Measurements from ENCODE around the gene VAV3. TPM values are rescaled to one million over a fixed set of nuclear protein-coding genes. Genes with fewer than 3 reads are reported as not detected.
"Not testable (repeated sequence)": the region's sequence is repeated elsewhere in the genome, so short reads cannot be mapped to it uniquely, and the experiment has no call there.

The VAV3 gene
- total RNA-seq, 1 donor from 2014 or later = 1.9 TPM

DNA sequence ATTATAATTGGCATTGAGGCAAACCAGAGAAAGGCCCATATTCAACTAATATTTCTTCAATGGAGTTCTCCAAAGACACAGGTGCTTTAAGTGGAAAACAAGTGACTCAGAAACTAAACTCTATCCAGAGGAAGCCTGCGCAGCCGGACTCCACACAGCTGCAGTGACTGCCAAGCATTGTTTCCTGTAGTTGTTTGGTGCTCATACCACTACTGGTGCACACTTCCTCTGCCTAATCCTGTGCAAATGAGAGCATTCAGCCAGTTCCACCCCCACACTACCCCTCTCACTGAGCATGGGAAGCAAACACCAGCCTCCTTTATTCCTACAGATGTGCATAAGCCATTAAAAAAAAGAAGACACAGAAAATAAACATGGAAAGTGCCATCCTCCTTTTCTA, 102.9 kb downstream of the VAV3 start:
- DNase-seq (ENCODE audit: low spot score) = no peak
- intact Hi-C loops (cut with DNase I) = no loop called here

DNA sequence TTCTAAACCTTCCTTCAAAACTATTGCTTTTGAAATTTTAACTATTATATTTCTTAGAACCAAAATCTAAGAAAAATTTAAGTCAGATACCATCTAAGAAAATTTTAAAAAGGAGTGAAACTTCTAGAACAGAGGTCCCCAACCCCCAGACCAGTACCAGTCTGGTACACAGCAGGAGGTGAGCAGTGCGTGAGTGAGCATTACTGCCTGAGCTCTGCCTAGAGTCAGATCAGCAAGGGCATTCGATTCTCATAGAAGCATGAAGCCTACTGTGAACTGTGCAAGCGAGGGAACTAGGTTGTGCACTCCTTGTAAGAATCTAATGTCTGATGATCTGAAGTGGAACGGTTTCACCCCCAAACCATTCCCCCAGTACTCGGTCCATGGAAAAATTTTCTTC, 106.7 kb downstream of the VAV3 start:
- intact Hi-C loops (cut with DNase I) = no loop called here
- no peak for DNase-seq (ENCODE audit: low spot score)

DNA sequence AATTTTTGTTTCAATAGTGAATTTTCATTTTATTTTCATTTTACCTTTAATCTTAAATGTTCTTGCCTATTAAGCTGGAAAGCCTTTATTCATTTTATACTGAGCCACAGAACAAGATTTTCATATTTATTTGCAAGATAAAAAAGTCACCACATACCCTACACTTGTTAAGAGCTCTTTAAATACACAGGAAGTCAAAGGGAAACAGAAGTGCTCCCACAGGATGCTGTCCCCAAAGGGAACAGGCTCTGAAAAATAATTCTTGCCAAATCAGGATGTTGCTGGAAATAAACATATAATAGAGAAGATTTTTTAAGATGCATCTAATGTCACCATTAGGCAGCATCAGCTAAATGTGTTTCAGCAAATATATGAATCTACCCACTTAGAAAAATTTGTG, 113.6 kb downstream of the VAV3 start:
- intact Hi-C loops (cut with DNase I) = no loop called here
- no peak for DNase-seq (ENCODE audit: low spot score)

DNA sequence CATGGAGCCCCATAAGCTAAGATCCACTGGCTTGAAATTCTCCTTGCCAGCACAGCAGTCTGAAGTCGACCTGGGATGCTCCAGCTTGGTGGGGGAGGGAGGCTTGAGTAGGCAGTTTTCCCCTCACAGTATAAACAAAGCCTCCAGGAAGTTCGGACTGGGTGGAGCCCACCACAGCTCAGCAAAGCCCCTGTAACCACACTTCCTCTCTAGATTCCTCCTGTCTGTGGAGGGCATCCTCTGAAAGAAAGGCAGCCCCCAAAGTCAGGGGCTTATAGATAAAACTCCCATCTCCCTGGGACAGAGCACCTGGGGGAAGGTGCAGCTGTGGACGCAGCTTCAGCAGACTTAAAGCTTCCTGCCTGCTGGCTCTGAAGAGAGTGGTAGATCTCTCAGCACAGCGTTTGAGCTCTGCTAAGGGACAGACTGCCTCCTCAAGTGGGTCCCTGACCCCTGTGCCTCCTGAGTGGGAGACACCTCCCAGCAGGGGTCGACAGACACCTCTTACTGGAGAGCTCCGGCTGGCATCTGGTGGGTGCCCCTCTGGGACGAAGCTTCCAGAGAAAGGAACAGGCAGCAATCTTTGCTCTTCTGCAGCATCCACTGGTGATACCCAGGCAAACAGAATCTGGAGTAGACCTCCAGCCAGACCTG, 120.3 kb downstream of the VAV3 start:
- intact Hi-C loops (cut with DNase I); DNase-seq (ENCODE audit: low spot score): not testable (repeated sequence)

DNA sequence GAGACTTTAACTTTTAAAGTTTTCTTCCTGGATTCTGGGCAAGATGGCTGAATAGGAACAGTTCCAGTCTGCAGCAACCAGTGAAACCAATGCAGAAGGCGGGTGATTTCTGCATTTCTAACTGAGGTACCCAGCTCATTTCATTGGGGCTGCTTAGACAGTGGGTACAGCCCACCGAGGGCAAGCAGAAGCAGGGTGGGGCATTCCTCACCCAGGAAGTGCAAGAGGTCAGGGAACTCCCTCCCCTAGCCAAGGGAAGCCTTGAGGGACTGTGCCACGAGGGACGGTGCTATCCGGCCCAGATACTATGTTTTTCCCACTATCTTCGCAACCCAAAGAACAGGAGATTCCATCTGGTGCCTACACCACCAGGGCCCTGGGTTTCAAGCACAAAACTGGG, 121.0 kb downstream of the VAV3 start:
- DNase-seq (ENCODE audit: low spot score) = no peak
- intact Hi-C loops (cut with DNase I) = no loop called here

DNA sequence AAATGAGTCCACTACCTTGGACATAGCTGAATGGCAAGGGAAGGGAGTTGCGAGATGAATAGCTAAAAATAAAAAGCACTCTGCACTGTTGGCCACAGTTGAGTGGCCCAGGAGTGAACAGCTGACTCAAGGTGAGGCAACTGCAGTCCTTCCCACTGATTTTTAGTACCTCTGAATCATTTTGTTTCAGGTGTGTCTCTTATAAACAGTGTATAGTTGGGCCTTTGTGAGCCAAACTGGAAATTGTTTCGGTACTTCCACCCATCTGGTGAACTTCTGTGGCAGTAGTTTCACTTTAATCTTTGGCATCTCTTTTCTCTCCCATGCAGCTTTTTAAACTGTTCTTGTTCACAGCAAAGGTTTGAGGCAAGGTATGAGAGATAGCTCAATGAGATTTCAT, 122.7 kb downstream of the VAV3 start:
- intact Hi-C loops (cut with DNase I) = no loop called here
- no peak for DNase-seq (ENCODE audit: low spot score)

DNA sequence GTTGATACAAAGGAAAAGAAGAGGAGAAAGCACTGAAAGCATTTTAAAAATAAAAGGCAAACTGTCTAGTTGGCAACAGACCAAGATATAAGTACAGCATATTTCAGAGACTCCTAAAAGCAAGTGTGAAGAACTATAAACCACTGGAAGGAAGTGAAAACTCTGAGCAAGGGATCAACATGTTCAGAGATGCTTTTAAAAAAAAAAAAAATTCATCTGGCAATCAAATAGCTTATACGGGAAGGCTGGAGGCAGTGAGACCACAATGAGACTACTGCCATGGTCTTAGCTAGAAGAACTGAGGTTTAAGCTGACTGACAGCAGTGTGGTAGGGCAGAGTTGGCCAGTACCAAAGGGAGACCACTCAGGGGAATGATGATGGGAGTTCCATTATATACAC, 124.3 kb downstream of the VAV3 start:
- intact Hi-C loops (cut with DNase I) = no loop called here
- DNase-seq (ENCODE audit: low spot score) = no peak

DNA sequence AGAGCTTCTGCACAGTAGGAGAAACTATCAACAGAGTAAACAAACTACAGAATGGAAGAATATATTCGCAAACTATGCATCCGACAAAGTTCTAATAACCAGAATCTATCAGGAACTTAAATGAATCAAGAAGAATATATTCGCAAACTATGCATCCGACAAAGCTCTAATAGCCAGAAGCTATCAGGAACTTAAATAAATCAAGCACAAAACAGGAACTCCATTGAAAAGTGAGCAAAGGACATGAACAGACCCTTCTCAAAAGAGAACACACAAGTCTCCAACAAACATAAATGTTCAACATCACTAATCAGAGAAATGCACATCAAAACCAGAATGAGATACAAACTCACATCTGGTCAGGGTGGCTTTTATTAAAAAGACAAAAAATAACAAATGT, 126.9 kb downstream of the VAV3 start:
- intact Hi-C loops (cut with DNase I) = no loop called here
- no peak for DNase-seq (ENCODE audit: low spot score)

DNA sequence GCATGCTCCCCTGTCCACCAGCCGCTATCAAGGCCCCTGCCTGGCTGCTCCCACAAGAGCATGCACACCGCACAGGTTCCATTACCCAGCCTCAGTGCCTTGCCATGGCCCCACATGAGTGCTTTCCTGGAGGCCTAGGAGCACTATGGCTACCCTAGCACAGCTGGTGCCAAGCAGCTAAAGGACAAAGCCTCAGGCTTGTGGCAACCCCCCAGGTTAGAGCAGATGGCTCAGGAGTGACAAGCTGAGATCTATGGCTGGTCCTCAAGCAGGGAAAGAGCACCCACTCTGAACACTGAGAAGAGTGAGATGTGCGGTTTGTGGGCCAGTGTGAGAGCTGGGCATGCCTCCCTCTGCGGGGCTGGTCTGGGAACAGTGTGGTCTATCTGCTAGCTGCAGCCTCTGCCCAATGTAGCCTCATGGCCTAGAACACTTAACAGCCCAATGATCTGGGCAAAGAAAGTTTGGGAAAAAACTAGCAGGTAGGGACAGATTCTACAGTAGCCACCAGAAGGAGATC, 129.8 kb downstream of the VAV3 start:
- intact Hi-C loops (cut with DNase I) = no loop called here
- DNase-seq (ENCODE audit: low spot score) = no peak

DNA sequence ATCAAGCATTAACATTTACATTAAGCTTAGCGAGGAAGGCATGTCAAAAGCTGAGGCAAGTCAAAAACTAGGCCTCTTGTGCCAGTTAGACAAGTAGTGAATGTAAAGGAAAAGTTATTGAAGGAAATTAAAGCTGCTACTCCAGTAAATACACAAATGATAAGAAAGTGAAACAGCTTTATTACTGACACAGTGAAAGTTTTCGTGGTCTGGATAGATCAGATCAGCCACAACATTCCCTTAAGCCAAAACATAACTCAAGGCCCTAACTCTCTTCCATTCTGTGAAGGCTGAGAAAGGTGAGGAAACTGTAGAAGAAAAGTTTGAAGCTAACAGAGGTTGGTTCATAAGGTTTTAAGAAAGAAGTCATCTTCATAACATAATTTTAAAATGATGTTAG, 131.9 kb downstream of the VAV3 start:
- intact Hi-C loops (cut with DNase I) = no loop called here
- no peak for DNase-seq (ENCODE audit: low spot score)

DNA sequence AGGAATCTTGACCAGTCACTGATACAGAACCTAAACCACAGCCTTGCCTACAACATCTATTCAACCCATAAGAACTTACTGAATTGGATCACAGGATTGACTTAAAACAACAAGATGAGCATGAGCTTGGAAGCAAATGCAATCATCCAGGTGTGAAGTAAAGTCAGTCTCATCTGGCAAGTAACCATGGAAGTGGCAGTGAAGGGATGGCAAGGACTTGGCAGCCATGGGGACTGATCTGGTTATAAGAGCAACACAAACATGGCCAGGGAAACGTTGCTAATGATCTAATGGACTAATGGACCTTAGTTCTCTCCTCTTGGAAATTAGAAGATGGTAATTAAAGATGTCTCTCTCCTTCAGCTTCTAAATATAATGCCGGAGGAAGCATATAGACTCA, 133.1 kb downstream of the VAV3 start:
- DNase-seq (ENCODE audit: low spot score) = no peak
- intact Hi-C loops (cut with DNase I) = no loop called here

DNA sequence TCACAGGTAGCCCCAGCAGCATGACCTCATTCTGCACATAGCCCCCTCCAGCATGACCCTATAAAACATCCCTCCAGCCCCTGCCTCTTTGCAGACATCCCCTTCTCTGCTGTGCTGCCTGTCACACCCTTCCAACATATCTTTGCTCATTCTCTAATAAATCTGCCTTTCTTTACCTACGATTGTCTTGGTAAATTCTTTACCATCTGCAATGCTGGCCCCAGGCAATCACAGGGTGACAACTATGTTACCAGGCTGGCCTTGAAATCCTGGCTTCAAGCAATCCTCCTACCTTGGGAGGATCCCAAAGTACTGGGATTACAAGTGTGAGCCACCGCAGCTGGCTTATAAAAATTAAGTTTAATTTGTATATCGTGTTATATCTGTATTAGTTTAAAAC, 134.5 kb downstream of the VAV3 start:
- intact Hi-C loops (cut with DNase I) = no loop called here
- DNase-seq (ENCODE audit: low spot score) = no peak

DNA sequence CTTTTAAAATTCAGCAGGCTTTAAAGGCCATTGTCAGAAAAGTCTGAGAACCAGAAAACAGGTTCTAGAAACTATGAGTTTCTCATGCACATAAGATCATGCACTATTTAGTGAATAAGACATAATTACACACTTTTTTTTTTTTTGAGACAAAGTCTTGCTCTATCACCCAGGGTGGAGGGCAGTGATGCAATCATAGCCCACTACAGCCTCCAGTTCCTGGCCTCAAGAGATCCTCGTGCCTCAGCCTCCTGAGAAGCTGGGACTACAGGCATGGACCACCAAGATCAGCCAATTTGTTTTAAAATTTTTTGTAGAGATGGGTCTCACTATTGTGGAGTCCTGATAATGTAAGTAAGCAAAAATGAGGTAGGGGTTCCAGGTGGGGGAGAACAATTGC, 134.9 kb downstream of the VAV3 start:
- DNase-seq (ENCODE audit: low spot score) = no peak
- intact Hi-C loops (cut with DNase I) = no loop called here

DNA sequence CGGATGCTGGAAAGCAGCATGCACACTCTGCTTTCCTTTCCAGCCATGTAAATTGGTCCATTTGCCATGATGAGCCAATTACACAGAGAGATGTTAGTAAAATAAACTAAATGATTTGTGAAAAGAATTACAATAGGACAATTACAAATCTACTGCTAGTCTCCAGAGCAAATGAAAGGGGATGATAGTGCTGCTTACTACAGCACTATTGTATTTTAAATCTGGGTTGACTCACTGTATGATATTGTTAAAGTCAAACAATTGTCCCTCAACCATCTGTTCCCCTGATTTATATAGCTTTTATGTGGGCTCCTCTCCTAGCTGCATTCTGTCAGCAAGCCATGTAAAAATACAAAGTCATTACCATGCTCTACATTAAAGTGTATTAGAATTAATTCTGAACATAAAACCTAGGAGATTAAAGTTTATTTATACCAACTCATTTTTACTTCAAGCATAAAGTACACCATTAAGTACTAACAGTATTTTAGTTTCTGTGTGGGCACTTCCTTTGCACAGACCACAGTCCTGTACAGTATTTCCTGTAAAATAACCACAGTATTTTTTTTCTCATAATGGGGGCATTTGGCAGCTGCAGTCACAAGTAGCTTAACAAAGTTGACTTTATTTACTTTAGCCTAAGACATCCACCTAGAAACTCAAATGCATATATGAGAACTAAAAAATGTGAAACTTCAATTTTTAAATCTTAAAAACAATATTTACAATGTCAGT, 135.8 kb downstream of the VAV3 start:
- no peak for DNase-seq (ENCODE audit: low spot score)
- intact Hi-C loops (cut with DNase I) = no loop called here

DNA sequence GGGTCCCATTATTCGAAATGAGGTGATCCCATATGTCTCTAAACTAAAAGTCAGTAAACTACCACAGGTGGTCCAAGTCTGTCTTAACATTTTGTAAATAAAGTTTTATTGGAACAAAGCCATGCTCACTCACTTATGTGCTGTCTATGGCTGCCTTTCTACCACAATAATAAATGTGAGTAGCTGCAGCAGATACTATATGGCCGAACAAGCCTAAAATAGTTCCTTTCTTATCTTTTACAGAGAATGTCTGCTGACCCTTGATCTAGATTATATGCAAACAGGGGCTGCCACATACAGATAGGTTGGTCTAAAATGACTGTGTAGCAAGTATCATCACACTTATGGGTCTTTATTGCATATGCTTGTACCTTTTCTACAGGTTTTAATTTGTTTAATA, 140.0 kb downstream of the VAV3 start:
- DNase-seq (ENCODE audit: low spot score) = no peak
- intact Hi-C loops (cut with DNase I) = no loop called here

DNA sequence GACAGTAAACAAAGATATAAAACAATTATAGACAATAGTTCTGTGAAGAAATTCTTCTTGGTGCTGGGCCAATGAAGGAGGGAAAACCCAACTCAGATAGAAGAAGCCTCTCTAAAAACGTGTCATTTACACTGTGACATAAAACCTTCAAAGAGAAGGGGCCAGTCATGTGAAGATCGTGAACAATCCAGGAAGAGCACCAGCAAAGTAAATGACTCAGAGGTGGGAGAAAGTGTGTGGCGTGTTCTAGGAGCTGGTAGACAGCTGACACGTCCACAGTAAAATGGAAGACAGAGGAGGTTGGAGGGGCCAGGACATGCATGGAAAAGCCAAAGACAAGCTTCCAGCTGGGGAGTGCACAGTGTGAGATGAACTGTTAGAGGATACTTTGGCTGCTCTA, 143.6 kb downstream of the VAV3 start:
- no peak for DNase-seq (ENCODE audit: low spot score)
- intact Hi-C loops (cut with DNase I) = no loop called here

DNA sequence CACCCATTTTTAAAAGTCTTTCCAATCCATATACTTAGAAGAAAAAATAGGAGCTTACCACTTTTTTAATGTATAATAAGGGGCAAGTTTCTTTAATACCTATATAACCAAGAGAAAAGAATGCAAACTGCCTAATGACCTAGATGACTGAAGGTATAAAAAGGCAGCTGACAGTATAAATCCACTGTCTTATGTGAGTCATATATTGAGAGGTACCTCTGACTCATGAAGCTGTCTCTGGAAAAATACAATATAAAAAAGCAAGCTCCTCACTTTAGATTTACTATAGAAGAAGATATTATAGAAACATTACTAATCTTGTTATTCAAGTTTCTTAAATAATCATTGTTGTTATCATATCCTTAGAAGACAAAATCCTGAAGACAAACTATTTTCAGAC, 144.2 kb downstream of the VAV3 start:
- intact Hi-C loops (cut with DNase I) = no loop called here
- DNase-seq (ENCODE audit: low spot score) = no peak

DNA sequence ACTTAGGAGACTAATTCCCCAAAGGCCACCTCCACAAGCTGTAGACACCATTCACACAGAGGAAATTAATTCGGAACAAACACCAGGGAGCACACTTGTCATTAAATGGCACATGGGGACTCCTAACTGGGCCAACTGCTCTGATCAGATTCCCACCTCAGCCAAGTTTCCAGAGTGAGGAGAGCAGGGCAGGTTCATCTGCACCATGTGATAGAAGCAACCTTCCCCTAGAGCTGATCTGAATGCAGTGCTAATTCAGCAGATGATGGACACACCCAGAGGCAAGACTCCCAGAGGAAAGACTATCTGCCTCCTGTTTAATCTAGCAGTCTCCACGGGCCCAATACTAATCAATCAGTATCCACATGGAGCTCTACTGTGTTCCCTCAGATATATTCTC, 147.0 kb downstream of the VAV3 start:
- no peak for DNase-seq (ENCODE audit: low spot score)
- intact Hi-C loops (cut with DNase I) = no loop called here

DNA sequence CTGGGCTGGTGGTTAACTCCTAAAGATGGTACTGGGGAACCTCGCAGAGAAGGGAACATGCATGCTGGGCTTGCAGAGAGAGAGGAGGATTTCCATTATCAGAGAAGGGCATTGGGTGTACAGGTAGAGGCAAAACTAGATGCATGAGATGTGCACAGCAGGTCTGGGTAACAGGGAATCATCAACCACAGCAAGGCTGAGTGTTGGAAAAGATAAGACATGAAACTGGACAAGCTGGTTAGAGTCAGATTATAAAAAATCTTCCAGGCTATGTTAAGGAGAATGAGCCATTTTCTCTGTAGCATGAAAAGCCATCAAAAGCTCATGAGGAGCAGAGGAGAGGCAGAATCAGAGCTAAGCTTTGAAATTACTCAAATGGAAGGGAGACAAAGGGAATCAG, 147.8 kb downstream of the VAV3 start:
- DNase-seq (ENCODE audit: low spot score) = no peak
- intact Hi-C loops (cut with DNase I) = no loop called here

DNA sequence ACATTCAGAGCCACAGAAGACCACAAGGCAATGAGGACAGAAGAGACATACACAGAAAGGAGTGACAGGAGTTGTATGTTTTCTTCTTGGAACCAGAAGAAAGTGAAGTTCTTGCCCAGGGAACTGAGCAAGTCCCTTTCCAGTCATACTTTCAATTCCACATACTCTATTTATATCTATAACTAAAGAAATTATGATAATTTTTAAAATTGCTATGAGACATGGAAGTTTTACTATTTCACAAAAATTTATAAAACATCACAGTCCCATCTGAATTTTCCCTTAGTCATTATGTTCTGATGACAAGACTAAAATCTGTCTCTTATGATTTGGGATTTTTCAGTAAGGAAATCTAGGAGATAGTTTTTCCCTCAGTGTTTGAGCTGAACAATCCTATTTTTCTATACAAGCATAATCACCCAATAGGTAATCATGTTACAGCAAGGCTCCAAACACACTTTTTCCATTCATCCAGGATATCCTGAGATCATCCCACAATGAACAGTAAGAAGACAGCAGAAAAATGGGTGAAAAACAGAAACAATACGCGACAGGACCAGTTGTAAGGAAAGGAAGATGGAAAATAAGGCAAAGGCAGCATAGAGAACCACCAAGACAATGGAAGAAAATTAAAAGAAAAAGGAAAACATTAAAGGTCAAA, 154.6 kb downstream of the VAV3 start:
- DNase-seq (ENCODE audit: low spot score) = no peak
- intact Hi-C loops (cut with DNase I) = no loop called here

DNA sequence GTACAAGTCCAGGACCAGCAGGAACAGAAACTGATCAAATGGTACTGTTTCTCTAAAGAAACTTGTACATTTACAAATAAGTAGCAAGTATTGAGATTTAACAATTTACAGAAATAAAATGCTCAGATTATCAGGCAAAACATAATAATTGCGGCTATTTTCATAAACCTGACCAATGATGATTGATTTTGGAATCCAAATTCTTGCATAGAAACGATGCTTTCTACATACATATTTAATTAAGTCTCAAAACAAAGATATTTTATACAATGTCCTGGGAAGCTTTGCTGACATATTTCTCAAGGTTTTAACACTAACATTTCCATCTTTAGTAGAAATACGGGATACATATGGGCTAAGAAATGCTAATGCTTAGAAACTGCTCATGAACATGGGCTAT, 157.1 kb downstream of the VAV3 start:
- no peak for DNase-seq (ENCODE audit: low spot score)
- intact Hi-C loops (cut with DNase I) = no loop called here
